Left lung (tissue), 10 donors: ENCODE results near the gene DDX11. TPM values are rescaled to one million over a fixed set of nuclear protein-coding genes. Genes with fewer than 3 reads are reported as not detected.
"Not testable (repeated sequence)": the region's sequence is repeated elsewhere in the genome, so short reads cannot be mapped to it uniquely, and the experiment has no call there.

Source experiments
- ATAC-seq: fragments of 200-7000 bp; cut with Tn5 transposase; one replicate; pipeline ENCODE4 v1.9.1; 2020; ENCODE audit warnings: moderate library complexity
- DNase-seq, 4 donors: peaks; one replicate each; pipeline ENCODE4 v3.0.0-alpha.2; 2013 to 2020
- H3K27ac ChIP-seq, 2 donors: fragments of 200-600 bp; sonication (generic) in 1 of 2; one replicate each; pipeline versions ENCODE4 v1.5.0 to v1.8.0; 2020 to 2021
- H3K27me3 ChIP-seq, 2 donors: fragments of 200-600 bp; sonication (generic) in 1 of 2; one replicate each; pipeline versions ENCODE4 v1.5.0 to v1.8.0; 2020 to 2021
- H3K36me3 ChIP-seq, 2 donors: fragments of 200-600 bp; sonication (generic) in 1 of 2; one replicate each; pipeline versions ENCODE4 v1.5.0 to v1.8.0; 2020 to 2021
- H3K4me1 ChIP-seq, 2 donors: fragments of 200-600 bp; one replicate each; pipeline ENCODE4 v1.8.0; 2021
- H3K4me3 ChIP-seq, 2 donors: fragments of 200-600 bp; sonication (generic) in 1 of 2; one replicate each; pipeline versions ENCODE4 v1.5.0 to v1.8.0; 2020 to 2021; ENCODE audit warnings: mild to moderate bottlenecking in 1 of 2
- H3K9me3 ChIP-seq, 2 donors: fragments of 200-600 bp; sonication (generic) in 1 of 2; one replicate each; pipeline versions ENCODE4 v1.5.0 to v1.8.0; 2020 to 2021
- intact Hi-C, 2 donors: fragments of 100-400 bp; cut with DNase I; formaldehyde crosslinking; loops; one replicate each; pipeline versions ENCODE4 v1.11.2 to v1.14.2; 2022
- polyA plus RNA-seq, 6 donors: library from polyadenylated mRNA; unstranded; fragments of 120-200 nt; gene quantifications; one replicate each; pipeline ENCODE4 v1.2.1, GENCODE V29; 2013; ENCODE audit not compliant: insufficient read length in 6 of 6
- total RNA-seq, 2 donors: library from RNA; stranded (reverse); fragmentation: NEBNext Ultra II Directional; extraction: Animal tissue kit (Norgen Biotek cat#: 25700); gene quantifications; one replicate each; pipeline ENCODE4 v1.2.1, GENCODE V29; 2021
- TF ChIP-seq, protein P1 (sequence below), 2 donors: fragments of 200-600 bp; sonication (generic) in 1 of 2; IDR thresholded peaks; one replicate each; pipeline versions ENCODE4 v1.5.0 to v1.8.0; 2021; ENCODE audit warnings: antibody characterized with exemption in 2 of 2
- donor health status: DM: no; HTN: yes; CAD: no.
- donor health status: DM: no; HTN: no; CAD: no.

DDX11 gene
- total and polyA plus RNA-seq, 8 donors, result 42.0 to 109 (median 72.6) TPM

DNA sequence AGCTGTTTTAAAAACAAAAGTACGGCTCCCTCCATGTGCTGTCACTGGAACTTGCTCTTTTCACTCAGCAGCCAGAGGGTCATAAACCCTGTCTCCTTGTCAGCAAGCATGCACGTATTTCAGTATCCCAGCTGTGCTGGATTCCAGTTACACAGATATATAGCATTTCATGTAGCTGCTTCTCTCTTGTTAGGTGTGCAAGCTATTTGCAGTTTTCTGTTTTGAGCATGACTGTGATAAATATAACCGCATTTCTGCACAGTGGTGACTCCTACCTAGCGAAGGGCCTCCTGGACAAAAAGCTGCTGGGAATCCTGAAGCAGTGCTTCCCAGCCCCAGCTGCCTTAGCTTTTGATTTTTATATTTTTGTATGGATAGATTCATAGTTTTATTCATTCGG is 24.7 kb downstream of the DDX11 start:
- intact Hi-C loops, H3K4me3 ChIP-seq, H3K4me1 ChIP-seq, H3K9me3 ChIP-seq, H3K27me3 ChIP-seq, H3K27ac ChIP-seq, DNase-seq, ATAC-seq: not testable (repeated sequence)
- peaks cover 0 to 59% of the 10 kb centered on the region in 2 donors for H3K36me3 ChIP-seq

DNA sequence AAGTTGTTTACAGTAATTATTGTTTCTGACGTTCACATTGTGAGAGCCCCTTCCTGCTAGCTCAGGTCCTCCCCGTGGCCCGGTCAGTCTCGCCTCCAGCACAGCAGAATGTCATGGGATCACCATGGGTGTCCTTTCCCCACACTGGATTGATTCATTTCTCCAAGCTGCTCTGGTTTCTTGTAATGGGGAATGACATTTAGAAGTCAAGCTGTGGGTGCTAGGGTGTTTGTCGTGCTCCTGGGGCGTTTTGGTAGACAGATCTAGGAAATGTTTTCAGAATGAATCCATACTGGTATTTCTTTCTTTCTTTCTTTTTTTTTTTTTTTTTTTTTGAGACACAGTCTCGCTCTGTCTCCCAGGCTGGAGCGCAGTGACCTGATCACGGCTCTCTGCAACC is 25.1 kb downstream of the DDX11 start:
- H3K4me3 ChIP-seq, H3K27ac ChIP-seq, H3K9me3 ChIP-seq, H3K4me1 ChIP-seq, DNase-seq, intact Hi-C loops, ATAC-seq, H3K27me3 ChIP-seq: not testable (repeated sequence)
- H3K36me3 ChIP-seq, result peaks cover 0 to 63% of the 10 kb centered on the region in 2 donors

DNA sequence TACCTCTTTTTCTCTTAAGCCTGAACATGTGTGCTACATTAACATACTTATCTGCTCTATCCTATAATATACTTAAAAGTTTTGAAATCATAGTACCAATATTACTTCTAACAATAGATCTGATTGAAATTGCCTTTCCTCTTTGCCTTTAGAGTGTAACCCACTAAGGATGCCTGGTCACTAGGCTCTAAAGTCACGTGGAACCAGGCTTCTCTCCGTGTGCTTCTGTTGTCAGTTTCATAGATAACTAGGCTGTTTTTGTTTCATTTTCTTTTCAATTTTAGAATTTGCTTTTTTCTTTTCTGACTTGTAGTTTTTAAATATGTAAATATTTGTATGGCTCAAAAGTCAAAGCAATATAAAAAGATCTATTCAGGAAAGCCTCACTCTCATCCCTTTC is 25.8 kb downstream of the DDX11 start:
- H3K36me3 ChIP-seq, result peaks cover 0 to 68% of the 10 kb centered on the region in 2 donors
- intact Hi-C loops, DNase-seq, ATAC-seq, H3K27me3 ChIP-seq, H3K27ac ChIP-seq, H3K4me1 ChIP-seq, H3K9me3 ChIP-seq, H3K4me3 ChIP-seq: not testable (repeated sequence)

DNA sequence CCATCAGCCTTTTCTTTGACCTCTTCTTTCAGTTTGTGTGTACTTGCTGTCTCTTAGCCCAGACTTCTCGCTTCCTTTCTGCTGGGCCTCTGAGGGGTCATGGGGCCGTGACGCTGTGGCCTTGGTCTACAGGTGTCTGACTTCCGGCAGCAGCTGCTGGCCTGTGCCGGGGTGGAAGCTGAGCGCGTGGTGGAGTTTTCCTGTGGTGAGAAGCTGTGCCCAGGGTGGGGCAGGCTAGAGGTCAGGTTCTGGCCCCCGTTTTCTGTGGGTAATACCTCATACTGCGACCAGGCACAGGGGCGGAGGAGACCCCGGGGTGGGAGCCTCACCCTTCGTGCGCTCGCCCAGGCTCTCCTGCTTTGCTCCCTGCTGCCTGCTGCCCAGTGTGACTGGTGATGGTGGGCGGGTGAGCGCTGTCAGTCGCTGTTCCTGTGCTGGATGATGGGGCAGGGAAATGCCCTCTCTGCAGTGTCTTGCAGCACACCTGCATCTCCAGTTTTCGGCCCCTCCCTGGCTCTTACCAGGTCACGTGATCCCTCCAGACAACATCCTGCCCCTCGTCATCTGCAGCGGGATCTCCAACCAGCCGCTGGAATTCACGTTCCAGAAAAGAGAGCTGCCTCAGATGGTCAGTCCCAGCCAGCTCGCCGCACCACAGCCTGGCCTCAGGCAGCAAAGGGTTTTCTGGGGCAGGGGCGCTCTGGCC is 27.0 kb downstream of the DDX11 start:
- not testable (repeated sequence) for ATAC-seq

DNA sequence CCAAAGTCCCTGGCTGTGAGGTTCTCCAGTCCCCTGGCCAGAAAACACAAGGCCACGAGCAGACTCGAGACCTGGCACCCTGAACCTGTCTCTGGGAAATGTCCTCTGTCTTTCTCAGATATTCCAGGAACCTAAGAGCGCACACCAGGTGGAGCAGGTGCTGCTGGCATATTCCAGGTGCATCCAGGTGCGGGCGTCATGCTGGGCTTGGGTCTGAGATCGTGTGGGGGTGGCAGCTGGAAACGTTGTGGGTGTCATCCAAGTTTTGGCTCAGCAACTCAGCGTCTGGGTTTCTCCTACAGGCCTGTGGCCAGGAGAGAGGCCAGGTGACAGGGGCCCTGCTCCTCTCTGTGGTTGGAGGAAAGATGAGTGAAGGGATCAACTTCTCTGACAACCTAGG is 28.5 kb downstream of the DDX11 start:
- ATAC-seq, H3K4me3 ChIP-seq, H3K27me3 ChIP-seq, H3K27ac ChIP-seq, H3K9me3 ChIP-seq, intact Hi-C loops, H3K4me1 ChIP-seq: not testable (repeated sequence)
- peak in 1 of 4 donors; percentile 44 for DNase-seq
- peaks cover 0 to 50% of the 10 kb centered on the region in 2 donors for H3K36me3 ChIP-seq

More for the DNA sequence above, 27.0 kb downstream of the DDX11 start:
- peaks cover 0 to 65% of the 10 kb centered on the region in 2 donors for H3K36me3 ChIP-seq
- H3K4me3 ChIP-seq, H3K27me3 ChIP-seq, H3K4me1 ChIP-seq, H3K9me3 ChIP-seq, intact Hi-C loops, H3K27ac ChIP-seq: not testable (repeated sequence)
- DNase-seq, result peak in 1 of 4 donors; percentile 61

DNA sequence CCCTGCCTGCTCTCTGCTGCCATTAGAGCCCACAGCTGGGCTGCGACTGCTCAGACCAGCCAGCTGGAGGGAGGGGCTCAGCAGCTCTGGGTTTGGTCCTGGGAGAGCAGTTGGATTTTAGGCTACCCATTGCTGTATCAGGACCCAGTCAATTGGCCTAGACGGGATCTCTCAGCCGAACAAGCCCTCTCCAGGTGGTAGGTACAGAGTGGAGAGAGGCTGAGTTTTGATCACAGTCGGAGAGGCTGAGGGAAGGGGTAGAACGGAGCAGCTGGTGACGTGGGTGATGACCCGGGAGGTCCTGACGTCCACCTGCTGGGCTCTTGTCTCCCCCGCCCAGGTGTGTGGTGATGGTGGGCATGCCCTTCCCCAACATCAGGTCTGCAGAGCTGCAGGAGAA is 28.9 kb downstream of the DDX11 start:
- H3K9me3 ChIP-seq, H3K4me3 ChIP-seq, H3K27ac ChIP-seq, ATAC-seq, H3K4me1 ChIP-seq, H3K27me3 ChIP-seq, intact Hi-C loops: not testable (repeated sequence)
- peaks cover 0 to 48% of the 10 kb centered on the region in 2 donors for H3K36me3 ChIP-seq
- DNase-seq, result peak in 1 of 4 donors; percentile 33

DNA sequence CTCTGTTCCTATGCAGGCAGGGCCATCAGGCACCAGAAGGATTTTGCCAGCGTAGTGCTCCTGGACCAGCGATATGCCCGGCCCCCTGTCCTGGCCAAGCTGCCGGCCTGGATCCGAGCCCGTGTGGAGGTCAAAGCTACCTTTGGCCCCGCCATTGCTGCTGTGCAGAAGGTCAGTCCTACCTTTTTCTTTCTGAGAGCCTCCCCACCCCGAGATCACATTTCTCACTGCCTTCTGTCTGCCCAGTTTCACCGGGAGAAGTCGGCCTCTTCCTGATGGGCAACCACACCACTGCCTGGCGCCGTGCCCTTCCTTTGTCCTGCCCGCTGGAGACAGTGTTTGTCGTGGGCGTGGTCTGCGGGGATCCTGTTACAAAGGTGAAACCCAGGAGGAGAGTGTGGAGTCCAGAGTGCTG is 29.9 kb downstream of the DDX11 start:
- ATAC-seq (peak; percentile 61), DNase-seq (peak in 2 of 4 donors; percentile 11 to 80)
- intact Hi-C loops, result not testable (repeated sequence)

DNA sequence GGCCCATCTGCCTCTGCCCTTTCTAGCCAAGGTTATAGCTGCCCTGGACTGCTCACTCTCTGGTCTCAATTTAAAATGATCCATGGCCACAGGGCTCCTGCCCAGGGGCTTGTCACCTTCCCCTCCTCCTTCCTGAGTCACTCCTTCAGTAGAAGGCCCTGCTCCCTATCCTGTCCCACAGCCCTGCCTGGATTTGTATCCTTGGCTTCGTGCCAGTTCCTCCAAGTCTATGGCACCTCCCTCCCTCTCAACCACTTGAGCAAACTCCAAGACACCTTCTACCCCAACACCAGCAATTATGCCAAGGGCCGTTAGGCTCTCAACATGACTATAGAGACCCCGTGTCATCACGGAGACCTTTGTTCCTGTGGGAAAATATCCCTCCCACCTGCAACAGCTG is 30.6 kb downstream of the DDX11 start:
- H3K27ac ChIP-seq, H3K27me3 ChIP-seq, H3K9me3 ChIP-seq, H3K4me3 ChIP-seq, DNase-seq, H3K4me1 ChIP-seq, intact Hi-C loops: not testable (repeated sequence)
- peak; percentile 22 for ATAC-seq
- H3K36me3 ChIP-seq, result peaks cover 0 to 43% of the 10 kb centered on the region in 2 donors

More for the DNA sequence above, 29.9 kb downstream of the DDX11 start:
- not testable (repeated sequence) for H3K4me3 ChIP-seq, H3K9me3 ChIP-seq, H3K27ac ChIP-seq, H3K4me1 ChIP-seq, H3K27me3 ChIP-seq
- peaks cover 0 to 43% of the 10 kb centered on the region in 2 donors for H3K36me3 ChIP-seq

DNA sequence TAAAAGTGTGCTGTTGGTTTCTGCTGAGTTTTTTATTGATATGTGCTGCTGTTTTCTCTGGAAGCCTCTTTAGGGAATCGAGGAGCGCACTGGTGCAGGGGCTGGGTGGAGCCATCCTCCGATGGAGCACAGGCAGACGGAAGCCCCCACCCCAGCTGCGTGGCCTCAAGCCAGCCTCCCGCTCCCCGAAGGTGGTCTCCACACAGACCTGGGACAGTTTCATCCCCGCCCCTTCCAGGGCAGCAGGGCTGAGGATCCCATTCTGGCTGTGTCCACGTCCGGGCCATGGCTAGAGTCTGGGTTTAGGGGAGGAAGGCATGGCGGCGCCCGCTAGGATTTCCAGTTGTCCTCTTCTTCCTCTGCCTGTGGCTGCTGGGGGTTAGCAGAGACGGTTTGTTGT is 31.1 kb downstream of the DDX11 start:
- ATAC-seq, H3K4me3 ChIP-seq, intact Hi-C loops, H3K4me1 ChIP-seq, H3K27me3 ChIP-seq, H3K9me3 ChIP-seq, H3K27ac ChIP-seq: not testable (repeated sequence)
- peaks cover 0 to 43% of the 10 kb centered on the region in 2 donors for H3K36me3 ChIP-seq
- DNase-seq, result peak in 1 of 4 donors; percentile 70

DNA sequence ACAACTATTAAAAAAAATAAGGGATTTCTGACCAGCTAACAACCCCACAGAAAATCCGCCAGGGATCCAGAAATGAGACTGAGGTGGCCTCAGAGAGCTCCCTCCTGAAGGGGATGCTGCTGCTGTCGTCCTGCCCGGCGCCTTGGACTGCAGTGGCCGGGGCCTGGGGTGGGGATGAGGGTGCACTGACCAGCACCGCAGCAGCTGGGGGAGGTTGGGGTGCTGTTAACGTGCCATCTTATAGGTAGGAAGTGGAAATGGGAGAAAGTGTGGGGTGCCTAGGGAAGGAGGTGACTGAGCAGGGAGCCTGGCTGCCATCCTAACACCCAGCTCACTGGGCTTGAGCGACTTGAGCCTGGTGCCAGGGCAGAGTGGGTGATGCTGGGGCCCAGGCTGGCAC is 32.0 kb downstream of the DDX11 start:
- Histone ChIP-seq H3K9me3 (no peaks in the 10 kb centered on the region), H3K4me3 (no peak overlapping the region), H3K36me3 (peaks cover 0 to 40% of the 10 kb centered on the region in 2 donors), H3K4me1 (no peaks in the 10 kb centered on the region), H3K27ac (no peak overlapping the region), H3K27me3 (no peaks in the 10 kb centered on the region)
- DNase-seq (peak in 1 of 4 donors; percentile 58), ATAC-seq (no peak)
- TF ChIP-seq, protein P1, sequence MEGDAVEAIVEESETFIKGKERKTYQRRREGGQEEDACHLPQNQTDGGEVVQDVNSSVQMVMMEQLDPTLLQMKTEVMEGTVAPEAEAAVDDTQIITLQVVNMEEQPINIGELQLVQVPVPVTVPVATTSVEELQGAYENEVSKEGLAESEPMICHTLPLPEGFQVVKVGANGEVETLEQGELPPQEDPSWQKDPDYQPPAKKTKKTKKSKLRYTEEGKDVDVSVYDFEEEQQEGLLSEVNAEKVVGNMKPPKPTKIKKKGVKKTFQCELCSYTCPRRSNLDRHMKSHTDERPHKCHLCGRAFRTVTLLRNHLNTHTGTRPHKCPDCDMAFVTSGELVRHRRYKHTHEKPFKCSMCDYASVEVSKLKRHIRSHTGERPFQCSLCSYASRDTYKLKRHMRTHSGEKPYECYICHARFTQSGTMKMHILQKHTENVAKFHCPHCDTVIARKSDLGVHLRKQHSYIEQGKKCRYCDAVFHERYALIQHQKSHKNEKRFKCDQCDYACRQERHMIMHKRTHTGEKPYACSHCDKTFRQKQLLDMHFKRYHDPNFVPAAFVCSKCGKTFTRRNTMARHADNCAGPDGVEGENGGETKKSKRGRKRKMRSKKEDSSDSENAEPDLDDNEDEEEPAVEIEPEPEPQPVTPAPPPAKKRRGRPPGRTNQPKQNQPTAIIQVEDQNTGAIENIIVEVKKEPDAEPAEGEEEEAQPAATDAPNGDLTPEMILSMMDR (IDR thresholded peaks at IDR 0.05), result no peak
- intact Hi-C loops, result no loop called here
